Measurements from ENCODE around the gene U2AF2.

The U2AF2 gene

GRCh38 chr19:55675661-55676354 lies 21.0 kb downstream of the U2AF2 start:
- no peak for DNase-seq (ENCODE audit: low read depth)

DNA sequence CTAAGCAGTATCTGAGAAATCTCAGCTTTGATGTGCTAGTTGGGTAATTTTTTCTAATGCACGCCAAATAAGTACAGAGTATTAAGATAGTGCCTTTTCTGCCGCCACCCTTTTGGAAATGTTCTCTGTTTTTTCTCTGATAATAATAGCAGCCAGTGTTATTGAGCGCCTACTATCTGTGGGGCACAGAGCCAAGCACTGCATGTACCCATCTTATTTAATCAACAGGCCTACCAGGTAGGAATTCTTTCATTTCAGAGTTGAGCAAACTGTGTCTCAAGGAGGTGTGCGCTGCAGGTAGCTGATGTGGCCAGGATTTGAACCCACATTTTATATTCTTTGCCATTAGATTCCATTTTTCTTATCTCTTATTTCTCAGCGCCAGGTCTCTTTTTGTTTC lies 21.5 kb downstream of the U2AF2 start:
- DNase-seq (ENCODE audit: low read depth): no peak

- no peak for DNase-seq (ENCODE audit: low read depth)
Observed at GRCh38 chr19:55676889-55677505, 22.2 kb downstream of the U2AF2 start.

DNA sequence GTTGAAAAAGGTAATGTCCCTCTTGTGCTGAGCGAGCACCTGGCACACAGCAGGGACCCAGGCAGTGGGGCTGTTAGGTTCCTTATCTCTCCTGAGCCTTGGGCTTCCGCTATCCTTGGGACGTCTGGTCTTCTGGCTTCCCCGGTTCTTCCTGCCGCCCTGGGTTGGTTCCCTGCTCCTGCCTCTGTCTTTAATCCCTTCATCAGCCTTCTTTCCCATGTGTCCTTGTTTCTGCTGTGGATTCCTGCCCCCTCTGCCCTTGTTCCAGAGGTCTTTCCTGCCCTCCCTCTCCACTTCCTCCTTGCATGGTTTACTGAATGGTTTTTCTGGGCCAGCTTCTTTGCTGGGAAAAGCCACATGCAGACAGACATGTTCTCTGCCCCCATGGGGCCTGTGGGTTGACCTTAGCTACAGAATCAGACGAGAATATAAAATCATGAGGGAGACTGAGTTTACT lies 22.8 kb downstream of the U2AF2 start:
- DNase-seq (ENCODE audit: low read depth): no peak

GRCh38 chr19:55678121-55678671 lies 23.4 kb downstream of the U2AF2 start:
- DNase-seq (ENCODE audit: low read depth): no peak

DNA sequence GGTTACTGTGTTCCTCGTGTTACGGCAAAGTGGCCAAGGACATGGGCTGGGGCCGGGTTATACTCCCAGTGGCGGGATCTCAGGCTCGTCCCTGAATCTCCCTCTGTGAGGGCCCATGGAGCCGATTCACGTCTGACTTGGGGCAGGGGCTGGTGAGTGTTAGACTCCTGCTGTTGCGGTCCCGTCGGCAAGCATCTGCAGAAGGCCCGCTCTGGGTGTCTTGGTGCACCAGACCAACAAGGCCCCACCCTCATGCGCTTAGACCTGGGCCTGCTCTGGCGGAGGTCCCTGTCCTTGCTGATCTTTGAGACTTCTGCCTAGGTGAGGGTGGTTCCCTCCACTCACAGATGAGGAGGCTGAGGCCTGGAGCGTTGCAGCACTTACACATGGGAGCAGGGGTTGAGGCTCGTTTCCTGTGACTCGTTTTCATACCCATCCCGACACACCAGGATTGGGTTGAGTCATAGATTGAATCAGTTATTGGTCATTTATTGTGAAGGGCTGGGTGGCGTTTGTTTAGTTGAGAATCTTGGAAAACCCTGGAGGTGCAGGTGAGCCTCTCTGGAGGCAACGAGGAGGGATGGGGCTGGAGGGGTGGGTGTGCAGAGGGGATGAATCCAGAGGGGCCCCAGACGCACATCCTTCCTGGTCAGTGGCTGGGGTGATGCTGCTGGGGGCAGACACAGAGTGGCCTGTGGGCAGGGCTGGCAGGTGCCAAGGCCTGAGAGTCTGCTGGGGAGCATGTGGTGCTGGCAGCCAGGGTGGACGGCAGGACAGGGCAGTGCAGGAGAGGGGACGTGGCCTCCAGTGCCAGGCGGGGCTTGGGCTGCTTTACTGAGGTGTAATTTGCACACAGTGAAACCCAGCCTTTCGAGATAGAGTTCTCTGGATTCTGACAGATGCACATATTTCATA lies 24.8 kb downstream of the U2AF2 start:
- no peak for DNase-seq (ENCODE audit: low read depth)

DNA sequence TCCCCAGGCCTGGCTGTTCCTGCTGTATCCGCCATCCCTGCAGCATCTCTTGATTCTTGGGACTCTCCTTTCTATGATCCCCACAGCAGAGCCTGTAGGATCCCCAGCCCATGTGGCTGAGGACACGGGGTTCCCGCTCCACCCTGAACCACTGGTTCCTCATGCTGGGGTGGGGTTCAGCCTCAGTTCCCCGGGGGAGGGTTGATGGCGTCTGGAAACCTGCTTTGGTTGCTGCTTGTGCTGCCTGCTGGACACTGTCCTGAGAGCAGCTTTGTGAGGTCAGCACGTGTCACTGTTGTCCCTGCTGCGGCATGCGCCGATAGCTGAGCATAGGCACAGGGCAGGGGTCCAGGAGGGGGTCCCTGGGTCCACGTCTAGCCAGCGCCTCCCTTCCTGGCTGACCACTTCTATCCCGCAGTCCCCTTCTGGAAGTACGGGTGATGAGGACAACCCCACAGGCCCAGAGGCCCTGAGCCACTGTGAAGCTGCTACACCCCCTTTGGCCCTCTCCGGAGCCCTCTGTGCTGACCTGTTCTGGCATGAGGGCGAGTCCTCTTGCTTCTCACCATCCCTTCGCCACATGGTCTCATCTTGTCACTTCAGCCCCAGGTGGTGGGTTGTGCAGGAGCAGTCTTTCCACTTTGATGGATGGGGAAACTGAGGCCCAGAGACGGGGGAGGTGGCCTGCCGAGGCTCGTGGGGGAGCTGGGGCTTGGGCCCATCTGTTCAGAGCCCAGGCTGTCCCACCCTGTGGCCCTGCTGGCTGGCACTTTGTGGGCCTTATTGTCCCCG lies 25.7 kb downstream of the U2AF2 start:
- no peak for DNase-seq (ENCODE audit: low read depth)

- DNase-seq (ENCODE audit: low read depth): no peak
Observed at GRCh38 chr19:55681131-55682092, 26.6 kb downstream of the U2AF2 start.

GRCh38 chr19:55683449-55684261 lies 28.8 kb downstream of the U2AF2 start:
- no peak for DNase-seq (ENCODE audit: low read depth)

DNA sequence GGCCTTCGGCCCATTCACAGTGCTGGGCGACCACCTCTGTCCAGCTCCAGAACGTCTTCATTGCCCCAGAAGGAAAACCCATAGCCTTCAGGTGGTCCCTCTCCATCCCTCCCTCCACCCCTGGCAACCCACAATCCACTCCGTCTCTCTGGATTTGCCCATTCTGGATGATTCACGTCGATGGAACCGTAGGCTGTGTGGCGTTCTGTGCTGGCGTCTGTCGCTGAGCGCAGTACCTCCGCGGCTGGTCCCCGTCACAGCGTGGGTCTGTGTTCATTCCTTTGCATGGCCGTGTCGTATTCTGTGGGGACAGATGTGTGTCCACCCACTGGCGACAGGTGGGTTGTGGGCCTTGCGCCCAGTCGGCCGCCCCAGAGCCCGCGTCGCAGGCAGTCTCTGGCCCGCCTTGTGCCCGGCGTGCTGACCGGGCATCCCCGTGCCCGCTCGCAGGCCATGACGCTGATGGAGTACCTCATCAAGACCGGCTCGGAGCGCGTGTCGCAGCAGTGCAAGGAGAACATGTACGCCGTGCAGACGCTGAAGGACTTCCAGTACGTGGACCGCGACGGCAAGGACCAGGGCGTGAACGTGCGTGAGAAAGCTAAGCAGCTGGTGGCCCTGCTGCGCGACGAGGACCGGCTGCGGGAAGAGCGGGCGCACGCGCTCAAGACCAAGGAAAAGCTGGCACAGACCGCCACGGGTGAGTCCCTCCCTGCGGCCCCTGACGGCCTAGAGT lies 30.3 kb downstream of the U2AF2 start:
- DNase-seq (ENCODE audit: low read depth): no peak

GRCh38 chr19:55685776-55686175 lies 30.9 kb downstream of the U2AF2 start:
- DNase-seq (ENCODE audit: low read depth): no peak

- no peak for DNase-seq (ENCODE audit: low read depth)
Observed at GRCh38 chr19:55686311-55687050, 31.6 kb downstream of the U2AF2 start.

DNA sequence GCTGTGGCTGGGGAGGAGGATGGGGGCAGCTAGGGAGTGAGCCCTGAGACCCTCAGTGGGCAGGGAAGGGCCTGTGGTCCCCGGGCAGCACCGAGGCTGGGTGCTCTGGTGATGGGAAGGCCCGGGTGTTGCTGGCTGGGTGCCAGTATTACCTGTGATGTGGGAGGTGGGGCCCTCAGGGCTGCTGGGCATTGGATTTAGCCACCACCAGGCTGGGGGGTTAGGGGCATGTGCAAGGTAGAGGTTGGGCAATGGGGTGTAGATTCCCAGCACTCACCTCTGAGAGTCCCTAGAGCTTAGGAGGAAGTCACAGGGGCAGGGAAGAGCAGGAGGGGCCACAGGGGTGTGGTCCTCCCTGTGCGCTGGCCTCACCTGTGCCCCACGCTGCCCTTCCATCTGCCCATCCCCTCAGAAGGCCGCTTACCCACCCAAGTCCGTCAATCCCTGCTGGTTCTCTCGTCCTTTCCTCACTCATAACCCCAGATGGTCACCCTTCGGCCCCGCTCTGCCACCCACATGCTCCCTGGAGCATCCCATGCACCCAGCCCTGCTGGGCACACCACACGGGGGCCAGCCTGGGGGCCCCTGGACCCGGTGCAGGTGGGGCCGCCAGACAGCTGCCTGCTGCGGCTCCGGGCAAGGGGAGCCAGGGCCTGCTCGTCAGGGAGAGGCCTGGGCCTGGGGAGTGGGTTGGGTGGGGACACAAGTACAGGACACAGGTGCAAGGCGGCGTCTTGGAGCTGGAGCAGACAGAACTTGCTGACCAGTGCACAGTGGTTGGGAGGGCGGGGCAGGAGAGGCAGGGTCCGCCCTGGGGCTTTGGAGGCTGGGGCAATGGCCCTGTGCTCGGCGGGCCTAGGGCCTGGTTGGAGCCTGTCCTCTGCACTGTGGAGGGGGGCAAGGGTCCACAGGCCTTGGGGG lies 32.7 kb downstream of the U2AF2 start:
- no peak for DNase-seq (ENCODE audit: low read depth)

DNA sequence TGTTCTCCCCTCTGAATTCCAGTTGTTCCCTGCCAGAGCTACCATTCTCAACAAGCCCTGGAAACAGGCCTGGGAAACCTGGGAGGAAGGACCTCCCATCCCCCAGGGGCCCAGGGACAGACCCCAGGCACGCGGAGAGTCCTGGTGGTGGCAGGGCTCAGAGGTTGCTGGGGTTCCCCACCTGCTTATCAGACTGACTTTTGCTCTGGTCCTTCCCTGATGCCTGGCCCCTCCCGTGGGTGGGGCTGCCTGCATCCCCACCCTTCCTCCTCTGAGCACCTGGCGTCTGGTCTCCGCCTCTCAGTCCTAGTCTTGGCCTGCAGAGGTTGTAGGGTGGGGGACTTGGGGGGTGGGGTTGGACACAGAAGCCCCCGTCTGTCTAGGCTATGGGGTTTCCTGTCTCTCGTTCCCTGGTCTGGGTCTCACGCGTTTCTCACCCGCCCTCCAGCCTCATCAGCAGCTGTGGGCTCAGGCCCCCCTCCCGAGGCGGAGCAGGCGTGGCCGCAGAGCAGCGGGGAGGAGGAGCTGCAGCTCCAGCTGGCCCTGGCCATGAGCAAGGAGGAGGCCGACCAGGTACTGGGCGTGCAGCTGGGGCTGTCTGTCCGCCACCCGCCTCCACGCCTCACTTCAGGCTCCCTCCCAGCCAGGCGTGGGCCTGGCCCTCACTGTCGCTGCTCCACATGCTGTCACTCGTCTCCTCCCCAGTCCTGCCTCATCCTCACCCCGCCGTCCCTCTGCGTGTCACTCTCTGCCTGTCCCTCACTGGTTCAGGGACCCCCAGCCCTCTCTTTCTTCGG lies 33.8 kb downstream of the U2AF2 start:
- DNase-seq (ENCODE audit: low read depth): no peak

GRCh38 chr19:55689411-55690108 lies 34.7 kb downstream of the U2AF2 start:
- DNase-seq (ENCODE audit: low read depth): no peak

All from GM04503 (cell line).